WERI-Rb-1 (cell line): ENCODE results near the gene GALNT17.

ENCODE experiments used
- DNase-seq: peaks from one replicate; pipeline ENCODE4 v3.0.0-alpha.2; 2020
- H3K27ac ChIP-seq: fragments of 250-450 bp; sonication (Bioruptor Pico); 2 replicates; pipeline ENCODE4 v1.5.1; 2020; ENCODE audit warnings: mild to moderate bottlenecking, moderate library complexity
- H3K27me3 ChIP-seq: fragments of 250-450 bp; sonication (Bioruptor Pico); 2 replicates; pipeline ENCODE4 v1.5.1; 2021; ENCODE audit warnings: mild to moderate bottlenecking, low read depth, moderate library complexity; ENCODE audit not compliant: insufficient read depth, severe bottlenecking
- H3K36me3 ChIP-seq: fragments of 250-450 bp; sonication (Bioruptor Pico); 2 replicates; pipeline ENCODE4 v1.5.1; 2020; ENCODE audit warnings: mild to moderate bottlenecking, moderate library complexity
- H3K4me3 ChIP-seq: 2 replicates; pipeline ENCODE4 v1.5.1; 2011; ENCODE audit warnings: low read depth, mild to moderate bottlenecking, control low read depth, low read length
- H3K9me3 ChIP-seq: fragments of 250-450 bp; sonication (Bioruptor Pico); 2 replicates; pipeline ENCODE4 v1.5.1; 2021; ENCODE audit warnings: mild to moderate bottlenecking, moderate library complexity; ENCODE audit not compliant: severe bottlenecking
- TF ChIP-seq, protein P1 (sequence below): IDR thresholded peaks from 2 replicates; pipeline ENCODE4 v1.5.1; 2011; ENCODE audit warnings: low read depth, mild to moderate bottlenecking, control low read depth, inconsistent platforms, low read length

The GALNT17 gene

DNA sequence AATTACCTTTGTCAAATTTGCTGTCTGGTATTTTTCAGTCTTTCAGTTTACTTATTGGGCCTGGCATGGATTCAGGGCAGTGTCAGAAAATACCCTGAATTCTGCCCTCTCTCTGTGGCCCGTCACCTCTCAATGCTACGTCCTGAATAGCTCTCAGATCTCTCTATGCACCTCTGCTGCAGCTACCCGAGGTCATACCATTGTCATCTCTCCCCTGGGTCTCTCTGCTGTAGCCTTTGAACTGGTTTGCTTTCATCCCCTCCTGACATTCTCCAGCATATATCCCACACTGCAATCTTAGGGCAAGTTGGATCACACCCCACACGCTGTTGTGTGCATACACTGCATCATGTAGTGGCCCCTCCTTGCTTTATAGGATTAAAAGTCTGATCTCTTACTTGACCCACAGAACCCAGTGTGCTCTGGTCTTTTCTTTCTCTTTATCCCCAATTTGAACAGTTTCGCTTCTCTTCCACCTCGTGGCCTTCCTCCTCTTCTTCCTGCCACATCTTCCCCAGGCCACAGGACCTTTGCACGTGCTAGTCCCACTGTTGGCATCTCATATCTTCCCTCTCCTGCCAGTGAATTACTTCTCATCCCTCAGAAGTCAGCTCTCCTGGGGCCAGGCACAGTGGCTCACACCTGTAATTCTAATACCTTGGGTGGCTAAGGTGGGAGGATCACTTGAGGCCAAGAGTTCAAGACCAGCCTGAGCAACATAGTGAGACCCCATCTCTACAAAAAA, 372.9 kb downstream of the GALNT17 start:
- no peak overlapping the region for H3K4me3 ChIP-seq
- H3K27me3 ChIP-seq = peaks cover 7% of the 10 kb centered on the region
- DNase-seq = no peak
- no peaks in the 10 kb centered on the region for H3K36me3 ChIP-seq
- TF ChIP-seq, protein P1, sequence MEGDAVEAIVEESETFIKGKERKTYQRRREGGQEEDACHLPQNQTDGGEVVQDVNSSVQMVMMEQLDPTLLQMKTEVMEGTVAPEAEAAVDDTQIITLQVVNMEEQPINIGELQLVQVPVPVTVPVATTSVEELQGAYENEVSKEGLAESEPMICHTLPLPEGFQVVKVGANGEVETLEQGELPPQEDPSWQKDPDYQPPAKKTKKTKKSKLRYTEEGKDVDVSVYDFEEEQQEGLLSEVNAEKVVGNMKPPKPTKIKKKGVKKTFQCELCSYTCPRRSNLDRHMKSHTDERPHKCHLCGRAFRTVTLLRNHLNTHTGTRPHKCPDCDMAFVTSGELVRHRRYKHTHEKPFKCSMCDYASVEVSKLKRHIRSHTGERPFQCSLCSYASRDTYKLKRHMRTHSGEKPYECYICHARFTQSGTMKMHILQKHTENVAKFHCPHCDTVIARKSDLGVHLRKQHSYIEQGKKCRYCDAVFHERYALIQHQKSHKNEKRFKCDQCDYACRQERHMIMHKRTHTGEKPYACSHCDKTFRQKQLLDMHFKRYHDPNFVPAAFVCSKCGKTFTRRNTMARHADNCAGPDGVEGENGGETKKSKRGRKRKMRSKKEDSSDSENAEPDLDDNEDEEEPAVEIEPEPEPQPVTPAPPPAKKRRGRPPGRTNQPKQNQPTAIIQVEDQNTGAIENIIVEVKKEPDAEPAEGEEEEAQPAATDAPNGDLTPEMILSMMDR = no peak
- no peaks in the 10 kb centered on the region for H3K9me3 ChIP-seq
- no peak overlapping the region for H3K27ac ChIP-seq

DNA sequence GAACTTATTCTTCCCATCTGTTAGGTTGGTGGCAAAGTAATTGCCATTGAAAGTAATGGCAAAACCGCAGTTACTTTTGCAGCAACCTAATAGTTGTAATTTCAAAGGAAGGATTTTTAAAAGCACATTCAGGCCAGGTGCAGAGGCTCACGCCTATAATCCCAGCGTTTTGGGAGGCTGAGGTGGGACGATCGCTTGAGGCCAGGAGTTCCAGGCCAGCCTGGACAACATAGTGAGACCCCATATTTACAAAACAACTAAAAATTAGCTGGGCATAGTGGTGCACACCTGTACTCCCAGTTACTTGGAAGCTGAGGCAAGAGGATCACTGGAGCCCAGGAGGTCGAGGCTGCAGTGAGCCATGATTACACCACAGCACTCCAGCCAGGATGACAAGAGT, 374.9 kb downstream of the GALNT17 start:
- Histone ChIP-seq H3K27me3 (peaks cover 4% of the 10 kb centered on the region), H3K27ac (no peak overlapping the region), H3K36me3 (no peaks in the 10 kb centered on the region), H3K4me3 (no peak overlapping the region), H3K9me3 (no peaks in the 10 kb centered on the region)
- TF ChIP-seq, protein P1 = no peak
- no peak for DNase-seq

DNA sequence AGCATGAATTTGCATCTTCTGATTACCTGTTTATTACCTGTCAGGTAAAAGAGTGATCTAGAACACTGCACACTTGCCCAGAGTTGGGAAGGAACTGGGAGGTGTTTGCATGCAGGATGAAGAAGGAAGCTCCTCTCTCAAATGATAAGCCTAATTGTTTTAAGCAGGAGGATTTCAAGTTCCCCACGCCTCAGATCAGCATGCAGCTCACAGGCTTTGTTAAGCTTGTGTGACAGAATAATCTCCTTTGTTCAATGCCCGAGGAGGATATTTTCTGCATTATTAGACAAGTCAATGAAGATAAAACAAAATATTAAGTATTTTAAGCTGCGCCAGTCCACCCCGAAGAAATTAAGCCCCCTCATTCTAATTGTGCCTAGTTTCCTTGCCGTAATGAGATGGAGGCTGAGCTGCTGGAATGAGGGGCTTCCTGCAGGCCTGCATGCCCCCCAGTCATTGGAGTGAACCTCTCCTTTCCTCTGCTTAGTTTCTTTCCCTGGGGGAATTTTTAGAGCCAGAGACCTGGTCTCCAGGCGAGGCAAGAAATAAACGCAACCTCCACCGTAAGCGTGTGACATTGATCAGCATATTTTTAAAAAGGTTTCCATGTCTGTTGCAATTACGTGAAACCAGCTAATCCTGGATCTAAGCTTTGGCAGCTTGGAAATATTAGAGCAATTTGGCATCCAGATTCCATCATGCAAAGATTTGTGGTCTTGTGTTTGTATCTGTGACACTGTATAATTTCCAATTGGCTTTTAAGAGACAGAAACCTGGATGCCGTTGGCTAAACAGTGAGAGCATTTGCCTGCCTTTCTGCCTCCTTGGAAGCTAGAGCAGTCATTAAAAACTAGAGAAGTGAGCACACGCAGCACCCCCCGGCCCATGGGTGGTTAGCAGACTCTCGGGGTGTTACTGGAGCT, 376.0 kb downstream of the GALNT17 start:
- Histone ChIP-seq H3K27ac (no peak overlapping the region), H3K27me3 (peaks cover 4% of the 10 kb centered on the region), H3K36me3 (no peaks in the 10 kb centered on the region), H3K9me3 (no peaks in the 10 kb centered on the region), H3K4me3 (peak overlapping the region; percentile 6)
- peak; percentile 52 for DNase-seq
- TF ChIP-seq, protein P1 = no peak

GRCh38 chr7:71509381-71509780, 377.4 kb downstream of the GALNT17 start:
- TF ChIP-seq, protein P1 = no peak

GRCh38 chr7:71511361-71511807, 379.4 kb downstream of the GALNT17 start:
- peaks cover 9% of the 10 kb centered on the region for H3K27me3 ChIP-seq
- H3K27ac ChIP-seq = no peak overlapping the region
- no peak overlapping the region for H3K4me3 ChIP-seq
- no peaks in the 10 kb centered on the region for H3K36me3 ChIP-seq
- TF ChIP-seq, protein P1 = peak; percentile 27; the same call in 1 of the 2 replicates
- no peaks in the 10 kb centered on the region for H3K9me3 ChIP-seq
- no peak for DNase-seq

More at GRCh38 chr7:71509381-71509780, 377.4 kb downstream of the GALNT17 start:
- DNase-seq = no peak
- H3K27ac ChIP-seq = no peak overlapping the region
- H3K27me3 ChIP-seq = peaks cover 4% of the 10 kb centered on the region
- H3K36me3 ChIP-seq = no peaks in the 10 kb centered on the region
- H3K9me3 ChIP-seq = no peaks in the 10 kb centered on the region
- H3K4me3 ChIP-seq = no peak overlapping the region
